MM.1S (cell line): ENCODE measurements around the gene UHRF1.

Experiments used
- EZH2 ChIP-seq: fragments of 300-600 bp; sonication (generic); optimal IDR thresholded peaks from 2 replicates; pipeline ENCODE3; 2017; ENCODE audit warnings: low read depth, mild to moderate bottlenecking, antibody characterized with exemption, low read length, mixed read lengths
- TF ChIP-seq, protein P1 (sequence below): fragments of 300-600 bp; sonication (generic); IDR thresholded peaks from 2 replicates; pipeline ENCODE4 v1.5.1; 2016; ENCODE audit warnings: antibody characterized with exemption, low read length, mixed read lengths

GRCh38 chr19:4979211-4979807 lies 70.0 kb downstream of the UHRF1 start:
- TF ChIP-seq, protein P1, sequence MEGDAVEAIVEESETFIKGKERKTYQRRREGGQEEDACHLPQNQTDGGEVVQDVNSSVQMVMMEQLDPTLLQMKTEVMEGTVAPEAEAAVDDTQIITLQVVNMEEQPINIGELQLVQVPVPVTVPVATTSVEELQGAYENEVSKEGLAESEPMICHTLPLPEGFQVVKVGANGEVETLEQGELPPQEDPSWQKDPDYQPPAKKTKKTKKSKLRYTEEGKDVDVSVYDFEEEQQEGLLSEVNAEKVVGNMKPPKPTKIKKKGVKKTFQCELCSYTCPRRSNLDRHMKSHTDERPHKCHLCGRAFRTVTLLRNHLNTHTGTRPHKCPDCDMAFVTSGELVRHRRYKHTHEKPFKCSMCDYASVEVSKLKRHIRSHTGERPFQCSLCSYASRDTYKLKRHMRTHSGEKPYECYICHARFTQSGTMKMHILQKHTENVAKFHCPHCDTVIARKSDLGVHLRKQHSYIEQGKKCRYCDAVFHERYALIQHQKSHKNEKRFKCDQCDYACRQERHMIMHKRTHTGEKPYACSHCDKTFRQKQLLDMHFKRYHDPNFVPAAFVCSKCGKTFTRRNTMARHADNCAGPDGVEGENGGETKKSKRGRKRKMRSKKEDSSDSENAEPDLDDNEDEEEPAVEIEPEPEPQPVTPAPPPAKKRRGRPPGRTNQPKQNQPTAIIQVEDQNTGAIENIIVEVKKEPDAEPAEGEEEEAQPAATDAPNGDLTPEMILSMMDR, result no peak
- no peak for TF ChIP-seq EZH2
